AG20443 (cell line): ENCODE results near the gene SEMA4C.
"Not testable (repeated sequence)": the region's sequence is repeated elsewhere in the genome, so short reads cannot be mapped to it uniquely, and the experiment has no call there.

Experiments
- DNase-seq: peaks from one replicate; pipeline ENCODE4 v3.0.0; 2012; ENCODE audit warnings: low spot score, mixed read lengths

Gene SEMA4C

GRCh38 chr2:96866586-96866985 is 3.3 kb downstream of the SEMA4C start:
- no peak for DNase-seq

GRCh38 chr2:96866149-96866548 is 3.7 kb downstream of the SEMA4C start:
- DNase-seq: no peak

- no peak for DNase-seq
These were observed 4.2 kb downstream of the SEMA4C start for GRCh38 chr2:96865654-96866053.

GRCh38 chr2:96864343-96865091 is 5.4 kb downstream of the SEMA4C start:
- no peak for DNase-seq

- DNase-seq: no peak
These were observed 6.1 kb downstream of the SEMA4C start for GRCh38 chr2:96863575-96864342.

GRCh38 chr2:96863056-96863455 is 6.8 kb downstream of the SEMA4C start:
- DNase-seq: not testable (repeated sequence)

- DNase-seq: no peak
These were observed 8.8 kb downstream of the SEMA4C start for GRCh38 chr2:96861074-96861473.

- no peak for DNase-seq
These were observed 9.5 kb downstream of the SEMA4C start for GRCh38 chr2:96860065-96861029.

GRCh38 chr2:96859681-96860064 is 10.2 kb downstream of the SEMA4C start:
- DNase-seq: no peak

- no peak for DNase-seq
These were observed 10.7 kb downstream of the SEMA4C start for GRCh38 chr2:96859099-96859649.

GRCh38 chr2:96857667-96858372 is 12.1 kb downstream of the SEMA4C start, which contains the start of gene ANKRD39:
TSS of gene ANKRD39 (minus strand) at chr2:96858016. CDS start at chr2:96857987, 29 bp downstream.
- DNase-seq: peak; percentile 99

GRCh38 chr2:96856776-96857666 is 12.9 kb downstream of the SEMA4C start:
- no peak for DNase-seq

GRCh38 chr2:96853321-96853720 is 16.6 kb downstream of the SEMA4C start:
- DNase-seq: no peak

- no peak for DNase-seq
These were observed 17.2 kb downstream of the SEMA4C start for GRCh38 chr2:96852667-96853066.

- no peak for DNase-seq
These were observed 21.6 kb downstream of the SEMA4C start for GRCh38 chr2:96848264-96848663.

GRCh38 chr2:96847586-96847985 is 22.3 kb downstream of the SEMA4C start:
- no peak for DNase-seq

- no peak for DNase-seq
These were observed 23.1 kb downstream of the SEMA4C start for GRCh38 chr2:96846825-96847224.

- DNase-seq: no peak
These were observed 25.5 kb downstream of the SEMA4C start for GRCh38 chr2:96844405-96844808.

- no peak for DNase-seq
These were observed 26.2 kb downstream of the SEMA4C start, which contains the start of gene ANKRD23 for GRCh38 chr2:96843538-96844268. TSS of gene ANKRD23 (minus strand) at chr2:96844021. CDS start at chr2:96843992, 29 bp downstream.
